GM13977 (cell line): ENCODE data around the gene PSMB7.

ENCODE experiments used
- DNase-seq: peaks from one replicate; pipeline ENCODE4 v3.0.0; 2012; ENCODE audit warnings: low spot score
- CTCF ChIP-seq: IDR thresholded peaks from 2 replicates; pipeline ENCODE4 v1.5.1; 2012; ENCODE audit warnings: mild to moderate bottlenecking, control low read depth; ENCODE audit not compliant: insufficient read depth; ENCODE audit errors: extremely low read depth, missing control alignments
- in situ Hi-C: fragments of 300-500 bp; cut with MboI; formaldehyde crosslinking; loops from one replicate; pipeline ENCODE4 v1.12.0; 2022; ENCODE audit warnings: low sequenced_read_pairs, low pct_unique_long_range_greater_than_20kb, mixed read lengths, inconsistent platforms; ENCODE audit not compliant: unreplicated experiment

Gene PSMB7

GRCh38 chr9:124323904-124324303, 91.3 kb downstream of the PSMB7 start:
- no peak for TF ChIP-seq CTCF
- no peak for DNase-seq
- in situ Hi-C loops = no loop called here

GRCh38 chr9:124322618-124323432, 92.4 kb downstream of the PSMB7 start:
- no peak for DNase-seq
- in situ Hi-C loops = no loop called here
- no peak for TF ChIP-seq CTCF

- TF ChIP-seq CTCF = no peak
- DNase-seq = no peak
- in situ Hi-C loops = no loop called here
Observed at GRCh38 chr9:124321935-124322334, 93.3 kb downstream of the PSMB7 start.

- no peak for DNase-seq
- in situ Hi-C loops = no loop called here
- TF ChIP-seq CTCF = no peak
Observed at GRCh38 chr9:124321416-124321815, 93.8 kb downstream of the PSMB7 start.

GRCh38 chr9:124320062-124320973, 94.9 kb downstream of the PSMB7 start:
- peak; percentile 71 for DNase-seq
- peak; percentile 73 for TF ChIP-seq CTCF
- in situ Hi-C loops = no loop called here

- in situ Hi-C loops = no loop called here
- no peak for DNase-seq
Observed at GRCh38 chr9:124315882-124316281, 99.4 kb downstream of the PSMB7 start.

More at GRCh38 chr9:124315882-124316281, 99.4 kb downstream of the PSMB7 start:
- TF ChIP-seq CTCF = no peak
